T-helper 1 cell (primary cell): ENCODE data around the gene NECAB2.

Experiments
- DNase-seq, 5 donors: peaks; one replicate each; pipeline ENCODE4 v3.0.0-alpha.2; 2012 to 2020

NECAB2 gene

GRCh38 chr16:84029297-84030047 is 61.4 kb downstream of the NECAB2 start:
- DNase-seq = no peak

- DNase-seq = no peak
Measured at GRCh38 chr16:84031556-84031955, 63.5 kb downstream of the NECAB2 start.

- DNase-seq = no peak
Measured at GRCh38 chr16:84032458-84033178, 64.6 kb downstream of the NECAB2 start.

GRCh38 chr16:84033251-84034195 is 65.5 kb downstream of the NECAB2 start:
- no peak for DNase-seq

- DNase-seq = no peak
Measured at GRCh38 chr16:84034516-84034915, 66.5 kb downstream of the NECAB2 start.

GRCh38 chr16:84036131-84036530 is 68.1 kb downstream of the NECAB2 start:
- DNase-seq = no peak

- DNase-seq = no peak
Measured at GRCh38 chr16:84036982-84037425, 69.0 kb downstream of the NECAB2 start.

GRCh38 chr16:84038469-84038868 is 70.4 kb downstream of the NECAB2 start:
- no peak for DNase-seq

- no peak for DNase-seq
Measured at GRCh38 chr16:84039696-84040095, 71.7 kb downstream of the NECAB2 start.

- no peak for DNase-seq
Measured at GRCh38 chr16:84040226-84040822, 72.3 kb downstream of the NECAB2 start.

- no peak for DNase-seq
Measured at GRCh38 chr16:84040823-84041820, 73.1 kb downstream of the NECAB2 start.

GRCh38 chr16:84041881-84042280 is 73.8 kb downstream of the NECAB2 start:
- no peak for DNase-seq

- no peak for DNase-seq
Measured at GRCh38 chr16:84042308-84042878, 74.3 kb downstream of the NECAB2 start, which contains the start of gene SLC38A8. Gene SLC38A8, minus strand, starts transcription at chr16:84042795. Its CDS starts 638 bp downstream, at chr16:84042157.

GRCh38 chr16:84042879-84043485 is 74.9 kb downstream of the NECAB2 start:
- no peak for DNase-seq

GRCh38 chr16:84043486-84044117 is 75.6 kb downstream of the NECAB2 start:
- no peak for DNase-seq

- no peak for DNase-seq
Measured at GRCh38 chr16:84044118-84044488, 76.1 kb downstream of the NECAB2 start.

- DNase-seq = no peak
Measured at GRCh38 chr16:84045001-84045817, 77.2 kb downstream of the NECAB2 start.

GRCh38 chr16:84045818-84046470 is 77.9 kb downstream of the NECAB2 start:
- no peak for DNase-seq
